Panc1 (cell line): ENCODE data around the gene PTGES. TPM values are rescaled to one million over a fixed set of nuclear protein-coding genes. Genes with fewer than 3 reads are reported as not detected.

Experiments
- ATAC-seq: fragments of 200-7000 bp; cut with Tn5 transposase; 2 replicates; pipeline ENCODE4 v1.9.1; 2020; ENCODE audit warnings: mild to moderate bottlenecking, moderate library complexity
- BruUV-seq: library from RNA; stranded (reverse); fragments of 400-500 nt; replicated peaks from 2 replicates; lab custom pipeline; 2021; lab: Mats Ljungman, UMichigan
- CTCF ChIA-PET: fragments of 300-600 bp; sonication (Branson Sonifier 250); formaldehyde crosslinking; loops from one replicate; lab custom pipeline; 2022; ENCODE audit warnings: antibody characterized with exemption; lab: Charles Lee
- POLR2A ChIA-PET: fragments of 300-600 bp; sonication (Branson Sonifier 250); formaldehyde crosslinking; loops from one replicate; lab custom pipeline; 2022; ENCODE audit warnings: antibody characterized with exemption; lab: Charles Lee
- DNase-seq: peaks from one replicate; pipeline ENCODE4 v3.0.0-alpha.2; 2010; ENCODE audit warnings: low read depth, low spot score
- H3K27ac ChIP-seq: 2 replicates; pipeline ENCODE4 v1.5.1; 2011; ENCODE audit warnings: mild to moderate bottlenecking, low read length, inconsistent platforms
- H3K27me3 ChIP-seq: fragments of 200-500 bp; sonication (Bioruptor generic); 2 replicates; pipeline ENCODE4 v1.6.0; 2014; ENCODE audit warnings: low read length, inconsistent platforms; ENCODE audit not compliant: control insufficient read depth, insufficient read depth
- H3K36me3 ChIP-seq: fragments of 200-500 bp; sonication (Bioruptor generic); 2 replicates; pipeline ENCODE4 v1.5.1; 2014; ENCODE audit warnings: inconsistent platforms, mild to moderate bottlenecking, low read length, moderate library complexity; ENCODE audit not compliant: control insufficient read depth, insufficient read depth
- H3K4me1 ChIP-seq: 2 replicates; pipeline ENCODE4 v1.5.1; 2011; ENCODE audit warnings: inconsistent platforms, mild to moderate bottlenecking, low read length, moderate library complexity; ENCODE audit not compliant: control insufficient read depth, insufficient read depth
- H3K4me3 ChIP-seq, 2 experiments: 2 replicates each; pipeline ENCODE4 v1.5.1; 2011 to 2012; ENCODE audit warnings: low read depth in 2 of 2, low read length in 2 of 2, mild to moderate bottlenecking in 2 of 2, inconsistent platforms in 1 of 2, moderate library complexity in 1 of 2
- H3K9me3 ChIP-seq: fragments of 200-500 bp; sonication (Bioruptor generic); 2 replicates; pipeline ENCODE4 v1.5.1; 2014; ENCODE audit warnings: low read depth, mild to moderate bottlenecking, inconsistent platforms, low read length, moderate library complexity; ENCODE audit not compliant: control insufficient read depth, insufficient read depth
- POLR2AphosphoS5 ChIP-seq: IDR thresholded peaks from 2 replicates; pipeline ENCODE4 v1.6.1; 2012; ENCODE audit warnings: mild to moderate bottlenecking, low read depth, low read length, moderate library complexity
- SIN3A ChIP-seq: IDR thresholded peaks from 2 replicates; pipeline ENCODE4 v1.6.1; 2012; ENCODE audit warnings: low read depth, mild to moderate bottlenecking, low read length, moderate library complexity, borderline replicate concordance; ENCODE audit not compliant: insufficient read depth
- TCF7L2 ChIP-seq: IDR thresholded peaks from 2 replicates; pipeline ENCODE4 v1.6.1; 2011; ENCODE audit warnings: mild to moderate bottlenecking, low read depth, low read length, inconsistent platforms
- in situ Hi-C: cut with HindIII; loops from 2 replicates; pipeline ENCODE4 v1.10.0; 2016; ENCODE audit warnings: low sequenced_read_pairs, low pct_unique_long_range_greater_than_20kb
- intact Hi-C: fragments of 100-400 bp; cut with micrococcal nuclease; formaldehyde crosslinking; loops from one replicate; pipeline ENCODE4 v1.10.0; 2022; ENCODE audit not compliant: unreplicated experiment
- total RNA-seq: library from RNA; stranded (reverse); gene quantifications from one replicate; pipeline ENCODE4 v1.2.1, GENCODE V29; 2021; ENCODE audit not compliant: unreplicated experiment
- TF ChIP-seq, protein P1 (sequence below): fragments of 450-650 bp; IDR thresholded peaks from 2 replicates; pipeline ENCODE4 v1.5.1; 2017; ENCODE audit warnings: mild to moderate bottlenecking
- TF ChIP-seq, protein P2 (sequence below), 2 experiments: IDR thresholded peaks; 2 replicates each; pipeline ENCODE4 v1.6.1; 2011 to 2012; ENCODE audit warnings: low read depth in 2 of 2, control low read depth in 1 of 2, low read length in 1 of 2, mild to moderate bottlenecking in 1 of 2, moderate library complexity in 1 of 2; ENCODE audit not compliant: insufficient read depth in 1 of 2

The PTGES gene
- total RNA-seq, 1 experiment from 2014 or later, result 1.1 TPM

DNA sequence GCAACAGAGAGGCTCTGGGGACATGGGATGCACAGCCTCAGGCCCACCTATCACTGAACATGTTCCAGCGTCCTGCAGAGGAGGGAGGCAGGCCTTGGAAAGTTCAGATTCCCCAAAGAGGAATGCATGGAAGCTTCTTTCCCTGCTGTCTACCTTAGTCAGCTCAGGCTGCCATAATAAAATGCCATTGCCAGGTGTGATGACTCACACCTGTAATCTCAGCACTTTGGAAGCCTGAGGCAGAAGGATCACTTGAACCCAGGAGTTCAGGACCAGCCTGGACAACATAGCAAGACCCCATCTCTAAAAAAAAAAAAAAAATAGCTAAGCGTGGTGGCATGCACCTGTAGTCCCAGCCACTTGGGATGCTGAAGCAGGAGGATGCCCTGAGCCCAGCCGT, 25.6 kb upstream of the PTGES start:
- Histone ChIP-seq H3K9me3 (no peaks in the 10 kb centered on the region), H3K27me3 (no peaks in the 10 kb centered on the region), H3K36me3 (no peaks in the 10 kb centered on the region), H3K4me1 (no peaks in the 10 kb centered on the region), H3K27ac (no peak overlapping the region), H3K4me3 (no peak overlapping the region)
- no peak for ATAC-seq
- intact Hi-C loops (no loop called here), in situ Hi-C loops (no loop called here)
- CTCF ChIA-PET, result interaction anchor here (0.6 kb wide), 2 partner anchors 26 to 52 kb away, joined by 4 to 6 read pairs; partner anchors contain the start of gene PTGES
- no peak for TF ChIP-seq POLR2AphosphoS5
- TF ChIP-seq TCF7L2, result no peak
- TF ChIP-seq SIN3A, result no peak
- TF ChIP-seq, protein P1, sequence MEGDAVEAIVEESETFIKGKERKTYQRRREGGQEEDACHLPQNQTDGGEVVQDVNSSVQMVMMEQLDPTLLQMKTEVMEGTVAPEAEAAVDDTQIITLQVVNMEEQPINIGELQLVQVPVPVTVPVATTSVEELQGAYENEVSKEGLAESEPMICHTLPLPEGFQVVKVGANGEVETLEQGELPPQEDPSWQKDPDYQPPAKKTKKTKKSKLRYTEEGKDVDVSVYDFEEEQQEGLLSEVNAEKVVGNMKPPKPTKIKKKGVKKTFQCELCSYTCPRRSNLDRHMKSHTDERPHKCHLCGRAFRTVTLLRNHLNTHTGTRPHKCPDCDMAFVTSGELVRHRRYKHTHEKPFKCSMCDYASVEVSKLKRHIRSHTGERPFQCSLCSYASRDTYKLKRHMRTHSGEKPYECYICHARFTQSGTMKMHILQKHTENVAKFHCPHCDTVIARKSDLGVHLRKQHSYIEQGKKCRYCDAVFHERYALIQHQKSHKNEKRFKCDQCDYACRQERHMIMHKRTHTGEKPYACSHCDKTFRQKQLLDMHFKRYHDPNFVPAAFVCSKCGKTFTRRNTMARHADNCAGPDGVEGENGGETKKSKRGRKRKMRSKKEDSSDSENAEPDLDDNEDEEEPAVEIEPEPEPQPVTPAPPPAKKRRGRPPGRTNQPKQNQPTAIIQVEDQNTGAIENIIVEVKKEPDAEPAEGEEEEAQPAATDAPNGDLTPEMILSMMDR, result no peak
- TF ChIP-seq, protein P2, sequence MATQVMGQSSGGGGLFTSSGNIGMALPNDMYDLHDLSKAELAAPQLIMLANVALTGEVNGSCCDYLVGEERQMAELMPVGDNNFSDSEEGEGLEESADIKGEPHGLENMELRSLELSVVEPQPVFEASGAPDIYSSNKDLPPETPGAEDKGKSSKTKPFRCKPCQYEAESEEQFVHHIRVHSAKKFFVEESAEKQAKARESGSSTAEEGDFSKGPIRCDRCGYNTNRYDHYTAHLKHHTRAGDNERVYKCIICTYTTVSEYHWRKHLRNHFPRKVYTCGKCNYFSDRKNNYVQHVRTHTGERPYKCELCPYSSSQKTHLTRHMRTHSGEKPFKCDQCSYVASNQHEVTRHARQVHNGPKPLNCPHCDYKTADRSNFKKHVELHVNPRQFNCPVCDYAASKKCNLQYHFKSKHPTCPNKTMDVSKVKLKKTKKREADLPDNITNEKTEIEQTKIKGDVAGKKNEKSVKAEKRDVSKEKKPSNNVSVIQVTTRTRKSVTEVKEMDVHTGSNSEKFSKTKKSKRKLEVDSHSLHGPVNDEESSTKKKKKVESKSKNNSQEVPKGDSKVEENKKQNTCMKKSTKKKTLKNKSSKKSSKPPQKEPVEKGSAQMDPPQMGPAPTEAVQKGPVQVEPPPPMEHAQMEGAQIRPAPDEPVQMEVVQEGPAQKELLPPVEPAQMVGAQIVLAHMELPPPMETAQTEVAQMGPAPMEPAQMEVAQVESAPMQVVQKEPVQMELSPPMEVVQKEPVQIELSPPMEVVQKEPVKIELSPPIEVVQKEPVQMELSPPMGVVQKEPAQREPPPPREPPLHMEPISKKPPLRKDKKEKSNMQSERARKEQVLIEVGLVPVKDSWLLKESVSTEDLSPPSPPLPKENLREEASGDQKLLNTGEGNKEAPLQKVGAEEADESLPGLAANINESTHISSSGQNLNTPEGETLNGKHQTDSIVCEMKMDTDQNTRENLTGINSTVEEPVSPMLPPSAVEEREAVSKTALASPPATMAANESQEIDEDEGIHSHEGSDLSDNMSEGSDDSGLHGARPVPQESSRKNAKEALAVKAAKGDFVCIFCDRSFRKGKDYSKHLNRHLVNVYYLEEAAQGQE (IDR thresholded peaks at IDR 0.05; ENCODE audit: insufficient read depth in 1 of 2, low read depth in 2 of 2, low read length in 1 of 2), result no peak
- no TSS peak for BruUV-seq
- DNase-seq, result no peak
- POLR2A ChIA-PET, result interaction anchor here (0.6 kb wide), 1 partner anchor 27 kb away, joined by 6 read pairs; no protein-coding TSS in a partner anchor

DNA sequence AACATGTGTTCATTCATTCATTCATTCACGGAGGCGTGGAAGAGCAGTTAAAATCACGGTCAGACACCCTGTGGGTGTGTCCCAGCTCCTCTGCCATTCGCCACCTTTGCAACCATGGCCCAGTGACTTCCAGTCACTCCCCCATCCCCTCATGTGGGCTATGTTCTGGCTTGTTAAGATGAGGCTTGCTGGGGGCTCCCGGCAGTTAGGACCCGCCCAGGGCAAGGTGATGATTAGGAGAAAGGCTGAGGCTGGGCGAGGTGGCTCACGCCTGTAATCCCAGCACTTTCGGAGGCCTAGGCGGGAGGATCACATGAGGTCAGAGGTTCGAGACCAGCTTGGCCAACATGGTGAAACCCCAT, 24.9 kb upstream of the PTGES start:
- BruUV-seq, result no TSS peak
- ChIA-PET CTCF (interaction anchor here (0.7 kb wide), 1 partner anchor 12 kb away, joined by 5 read pairs; no protein-coding TSS in a partner anchor), POLR2A (no interaction called here)
- in situ Hi-C loops, result no loop called here
- ATAC-seq, result no peak
- H3K27ac ChIP-seq, result no peak overlapping the region
- no peaks in the 10 kb centered on the region for H3K36me3 ChIP-seq
- no peaks in the 10 kb centered on the region for H3K27me3 ChIP-seq
- DNase-seq, result no peak
- intact Hi-C loops, result no loop called here
- TF ChIP-seq TCF7L2 (no peak), POLR2AphosphoS5 (no peak), SIN3A (no peak)
- TF ChIP-seq, protein P2 (IDR thresholded peaks at IDR 0.05; ENCODE audit: insufficient read depth in 1 of 2, low read depth in 2 of 2, low read length in 1 of 2), result no peak
- TF ChIP-seq, protein P1, result no peak
- no peaks in the 10 kb centered on the region for H3K4me1 ChIP-seq
- H3K4me3 ChIP-seq, result no peak overlapping the region
- H3K9me3 ChIP-seq, result no peaks in the 10 kb centered on the region
